ENCODE data around the gene GAS1. TPM values are rescaled to one million over a fixed set of nuclear protein-coding genes. Genes with fewer than 3 reads are reported as not detected.

GAS1 gene
- total and polyA plus RNA-seq, 2 donors (not counting 1 experiment from before 2014, with no cell fraction given) = 1.6 to 7.4 TPM

- no peak for DNase-seq (ENCODE audit: low read depth in 2 of 2)
- Histone ChIP-seq H3K4me1 (ENCODE audit: control insufficient read depth, extremely low read depth, insufficient read depth, low read length) (no peaks in the 10 kb centered on the region), H3K36me3 (ENCODE audit: control insufficient read depth, insufficient read depth, low read length) (no peaks in the 10 kb centered on the region), H3K79me2 (ENCODE audit: control insufficient read depth, insufficient read depth, low read length) (no peaks in the 10 kb centered on the region), H2AFZ (ENCODE audit: low read length) (no peak overlapping the region), H3K27me3 (ENCODE audit: control insufficient read depth, insufficient read depth, low read length) (no peaks in the 10 kb centered on the region), H3K9ac (ENCODE audit: insufficient read depth, low read length) (no peak overlapping the region), H3K4me3 (replicated peaks in 1 of 4; ENCODE audit: control extremely low read depth in 1 of 4, insufficient read depth in 1 of 4, low read depth in 3 of 4, low read length in 4 of 4) (no peak overlapping the region), H3K27ac (ENCODE audit: insufficient read depth, low read length) (no peak overlapping the region), H3K9me3 (ENCODE audit: control insufficient read depth, insufficient read depth, low read depth, low read length) (no peaks in the 10 kb centered on the region), H3K4me2 (ENCODE audit: extremely low read depth, insufficient read depth, low read length) (no peak overlapping the region), H4K20me1 (ENCODE audit: control insufficient read depth, extremely low read depth, insufficient read depth, low read length) (no peaks in the 10 kb centered on the region)
- TF ChIP-seq EZH2 (IDR thresholded peaks at IDR 0.05; ENCODE audit: low read length, missing control alignments) (no peak), CTCF (conservative IDR thresholded peaks at IDR 0.05 in 1 of 2, IDR thresholded peaks at IDR 0.05 in 1 of 2; ENCODE audit: low read depth in 1 of 2, low read length in 2 of 2) (no peak)
Observed at GRCh38 chr9:86926145-86926544, 21.2 kb downstream of the GAS1 start.

- H3K27me3 ChIP-seq (ENCODE audit: control insufficient read depth, insufficient read depth, low read length) = no peaks in the 10 kb centered on the region
- H3K79me2 ChIP-seq (ENCODE audit: control insufficient read depth, insufficient read depth, low read length) = no peaks in the 10 kb centered on the region
- peak in 1 of 2 donors; percentile 39 for DNase-seq (ENCODE audit: low read depth in 2 of 2)
- no peaks in the 10 kb centered on the region for H3K36me3 ChIP-seq (ENCODE audit: control insufficient read depth, insufficient read depth, low read length)
- no peak for TF ChIP-seq EZH2 (IDR thresholded peaks at IDR 0.05; ENCODE audit: low read length, missing control alignments)
- no peak for TF ChIP-seq CTCF (conservative IDR thresholded peaks at IDR 0.05 in 1 of 2, IDR thresholded peaks at IDR 0.05 in 1 of 2; ENCODE audit: low read depth in 1 of 2, low read length in 2 of 2)
- H3K4me2 ChIP-seq (ENCODE audit: extremely low read depth, insufficient read depth, low read length) = no peak overlapping the region
- no peak overlapping the region for H2AFZ ChIP-seq (ENCODE audit: low read length)
- H3K27ac ChIP-seq (ENCODE audit: insufficient read depth, low read length) = no peak overlapping the region
- H3K4me3 ChIP-seq (replicated peaks in 1 of 4; ENCODE audit: control extremely low read depth in 1 of 4, insufficient read depth in 1 of 4, low read depth in 3 of 4, low read length in 4 of 4) = no peak overlapping the region
- no peak overlapping the region for H3K9ac ChIP-seq (ENCODE audit: insufficient read depth, low read length)
- no peaks in the 10 kb centered on the region for H3K9me3 ChIP-seq (ENCODE audit: control insufficient read depth, insufficient read depth, low read depth, low read length)
- no peaks in the 10 kb centered on the region for H4K20me1 ChIP-seq (ENCODE audit: control insufficient read depth, extremely low read depth, insufficient read depth, low read length)
- no peaks in the 10 kb centered on the region for H3K4me1 ChIP-seq (ENCODE audit: control insufficient read depth, extremely low read depth, insufficient read depth, low read length)
Observed at GRCh38 chr9:86925686-86926085, 21.6 kb downstream of the GAS1 start.

- Histone ChIP-seq H3K4me3 (replicated peaks in 1 of 4; ENCODE audit: control extremely low read depth in 1 of 4, insufficient read depth in 1 of 4, low read depth in 3 of 4, low read length in 4 of 4) (no peak overlapping the region), H3K4me2 (ENCODE audit: extremely low read depth, insufficient read depth, low read length) (no peak overlapping the region), H2AFZ (ENCODE audit: low read length) (no peak overlapping the region), H3K4me1 (ENCODE audit: control insufficient read depth, extremely low read depth, insufficient read depth, low read length) (no peaks in the 10 kb centered on the region), H3K9me3 (ENCODE audit: control insufficient read depth, insufficient read depth, low read depth, low read length) (no peaks in the 10 kb centered on the region), H3K79me2 (ENCODE audit: control insufficient read depth, insufficient read depth, low read length) (no peaks in the 10 kb centered on the region), H3K36me3 (ENCODE audit: control insufficient read depth, insufficient read depth, low read length) (no peaks in the 10 kb centered on the region), H4K20me1 (ENCODE audit: control insufficient read depth, extremely low read depth, insufficient read depth, low read length) (no peaks in the 10 kb centered on the region), H3K9ac (ENCODE audit: insufficient read depth, low read length) (no peak overlapping the region), H3K27me3 (ENCODE audit: control insufficient read depth, insufficient read depth, low read length) (no peaks in the 10 kb centered on the region), H3K27ac (ENCODE audit: insufficient read depth, low read length) (no peak overlapping the region)
- TF ChIP-seq EZH2 (IDR thresholded peaks at IDR 0.05; ENCODE audit: low read length, missing control alignments) (no peak), CTCF (conservative IDR thresholded peaks at IDR 0.05 in 1 of 2, IDR thresholded peaks at IDR 0.05 in 1 of 2; ENCODE audit: low read depth in 1 of 2, low read length in 2 of 2) (no peak)
- DNase-seq (ENCODE audit: low read depth in 2 of 2) = no peak
Observed at GRCh38 chr9:86924206-86924605, 23.1 kb downstream of the GAS1 start.

Data from fibroblast of lung (primary cell).